Stimulated activated CD8-positive, alpha-beta memory T cell treated with anti-CD3 and anti-CD28 coated beads, Interleukin-12 subunit alpha, Interleukin-12 subunit beta, amount 100 ng/mL, for 24 hours (primary cell): ENCODE results near the gene TPST2.

Experiments
- DNase-seq: peaks from one replicate; pipeline ENCODE4 v3.0.0-alpha.2; 2020; ENCODE audit errors: extremely low read depth

The TPST2 gene

GRCh38 chr22:26555478-26555877 is 34.5 kb downstream of the TPST2 start:
- no peak for DNase-seq

DNA sequence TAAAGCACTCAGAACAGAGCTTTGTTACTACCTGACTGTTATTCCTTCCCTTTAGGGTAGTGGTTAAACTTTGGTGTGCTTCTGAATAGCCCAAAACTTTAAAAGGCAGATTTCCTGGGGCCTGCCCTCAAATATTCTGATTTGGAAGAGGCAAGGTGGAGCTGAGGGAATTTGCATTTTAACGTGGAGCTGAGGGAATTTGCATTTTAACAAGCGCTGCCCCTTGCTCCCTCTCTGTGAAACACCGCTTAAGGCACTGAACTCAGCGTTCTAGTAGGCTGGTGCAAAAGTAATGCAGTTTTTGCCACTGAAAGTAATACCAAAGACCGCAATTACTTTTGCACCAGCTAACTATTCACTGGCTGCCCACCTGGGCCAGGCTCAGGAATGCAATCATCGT is 35.0 kb downstream of the TPST2 start:
- DNase-seq, result no peak

DNA sequence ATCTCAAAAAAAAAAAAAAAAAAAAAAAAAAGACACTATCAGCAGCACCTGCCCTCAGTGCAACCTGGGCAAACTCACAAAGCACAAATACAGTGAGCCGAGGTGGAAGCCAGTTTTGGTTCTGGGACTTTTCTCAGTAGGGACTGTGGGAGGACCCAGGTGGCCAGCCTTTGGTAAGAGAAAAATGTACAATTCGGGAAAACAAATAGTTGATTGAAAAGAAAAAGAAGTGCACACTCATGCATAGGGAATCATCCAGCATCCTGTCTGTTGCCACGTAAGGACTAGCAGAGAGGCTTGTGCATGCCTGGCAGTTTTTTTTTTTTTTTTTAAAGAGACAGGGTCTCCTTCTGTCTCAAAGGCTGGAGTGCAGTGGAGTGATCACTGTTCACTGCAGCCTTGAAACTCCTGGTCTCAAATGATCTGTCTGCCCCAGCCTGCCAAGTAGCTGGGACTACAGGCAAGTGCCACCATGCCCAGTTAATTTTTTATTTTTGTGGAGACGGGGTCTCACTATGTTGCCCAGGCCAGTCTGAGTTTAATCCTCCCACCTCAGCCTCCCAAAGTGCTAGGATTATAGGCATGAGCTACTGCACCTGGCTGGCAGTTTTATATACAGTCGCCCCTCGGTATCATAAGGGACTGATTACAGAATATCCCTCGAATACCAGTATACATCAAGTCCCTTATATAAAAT is 36.7 kb downstream of the TPST2 start:
- DNase-seq, result no peak

DNA sequence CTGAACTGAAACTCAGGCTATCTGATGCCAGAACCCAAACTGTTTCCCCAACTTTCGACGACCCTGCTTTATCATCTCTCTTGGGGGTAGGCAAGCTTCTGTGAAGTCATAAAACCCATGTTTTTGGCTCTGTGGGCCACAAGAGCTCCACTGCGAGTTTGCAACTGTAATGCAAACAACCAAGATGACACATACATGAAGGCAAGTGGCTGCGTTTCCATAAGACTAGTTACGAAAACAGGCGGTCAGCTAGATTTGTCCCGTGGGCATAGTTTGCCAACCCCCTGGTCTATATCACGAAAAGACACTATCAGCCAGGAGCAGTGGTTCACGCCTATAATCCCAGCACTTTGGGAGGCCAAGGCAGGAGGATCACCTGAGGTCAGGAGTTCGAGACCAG is 37.5 kb downstream of the TPST2 start:
- DNase-seq, result no peak

DNA sequence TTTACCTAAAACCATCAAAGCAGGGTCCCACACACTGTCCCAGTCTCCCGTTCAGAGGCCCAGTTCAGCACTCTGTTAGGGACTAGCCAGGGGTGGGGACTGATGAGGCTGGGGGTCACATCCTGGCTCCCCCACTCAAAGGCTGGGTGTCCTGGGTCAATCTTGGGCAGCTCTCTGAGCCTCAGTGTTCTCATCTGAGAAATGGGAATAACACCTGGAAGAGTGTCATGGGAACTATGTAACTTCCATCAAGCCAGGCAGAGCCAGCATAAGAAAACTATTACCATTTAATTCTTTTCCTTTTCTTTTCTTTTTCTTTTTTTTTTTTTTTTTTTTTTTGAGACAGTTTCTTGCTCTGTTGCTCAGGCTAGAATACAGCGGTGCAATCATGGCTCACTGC is 38.4 kb downstream of the TPST2 start:
- no peak for DNase-seq

DNA sequence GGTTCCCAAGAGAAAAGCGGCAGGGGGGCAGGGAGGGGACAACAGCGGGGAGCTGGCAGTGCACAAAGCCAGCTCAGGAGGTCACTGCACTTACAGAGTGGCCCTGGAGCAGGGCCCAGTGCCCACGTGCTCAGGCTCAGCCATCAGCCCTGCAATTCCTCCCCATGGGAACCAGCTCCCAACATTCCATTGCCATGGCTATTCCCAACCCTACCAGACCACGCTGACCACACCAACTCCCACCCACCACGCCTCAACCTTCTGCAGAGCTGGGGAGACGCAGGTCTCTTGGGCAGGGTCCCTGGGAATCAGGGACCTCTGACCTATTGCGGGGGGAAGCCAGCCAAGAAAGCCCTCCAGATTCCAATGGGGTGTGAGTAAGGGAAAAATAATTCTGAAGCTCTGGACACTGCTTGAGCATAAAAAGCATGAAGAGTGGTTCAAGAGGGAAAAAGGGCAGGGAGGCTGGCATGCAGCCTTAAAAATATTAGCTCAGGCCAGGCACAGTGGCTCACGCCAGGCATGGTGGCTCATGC is 39.4 kb downstream of the TPST2 start:
- no peak for DNase-seq

DNA sequence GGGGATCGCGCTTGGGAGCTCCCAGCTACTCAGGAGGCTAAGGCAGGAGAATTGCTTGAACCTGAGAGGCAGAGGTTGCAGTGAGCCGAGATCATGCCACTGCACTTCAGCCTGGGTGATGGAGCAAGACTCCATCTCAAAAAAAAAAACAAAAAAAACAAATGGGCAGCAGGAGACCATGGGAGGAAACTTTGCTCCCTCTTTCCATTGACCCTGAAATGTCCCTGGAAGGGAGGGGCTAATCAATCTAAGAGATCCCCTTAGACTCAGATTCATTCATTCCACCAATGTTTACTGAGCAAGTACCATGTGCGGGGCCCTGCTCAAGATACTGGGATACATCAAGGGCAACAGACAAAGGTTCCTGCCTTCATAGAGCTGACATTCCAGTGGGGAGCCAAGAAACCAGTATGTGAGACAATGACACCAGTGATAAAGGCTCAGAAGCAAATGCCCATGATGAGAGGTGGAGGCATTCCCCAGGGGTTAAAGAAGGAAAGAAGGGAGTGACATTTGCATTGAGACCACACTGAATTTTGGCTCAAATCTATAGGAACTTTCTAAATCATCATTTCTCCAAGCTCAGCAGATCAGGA is 39.9 kb downstream of the TPST2 start:
- no peak for DNase-seq

DNA sequence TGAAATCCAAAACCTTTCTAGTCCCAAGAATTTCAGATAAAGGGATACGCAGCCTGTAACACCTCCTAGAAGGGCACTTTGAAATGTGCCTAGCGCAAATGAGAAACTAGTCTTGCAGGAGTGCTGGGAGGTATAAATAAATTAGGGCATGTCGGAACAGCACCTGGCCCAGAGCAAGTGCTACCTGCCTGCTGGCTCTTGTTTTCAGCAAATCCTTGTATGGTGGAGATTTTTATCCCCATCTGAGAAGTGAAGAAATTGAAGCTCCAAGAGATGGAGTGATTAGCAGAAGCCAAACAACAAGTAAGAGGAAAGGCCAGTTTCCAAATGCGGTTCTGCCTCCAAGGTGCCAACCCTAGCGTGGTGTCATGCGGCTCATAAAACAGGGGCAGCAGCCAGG is 40.9 kb downstream of the TPST2 start:
- DNase-seq, result no peak

- DNase-seq, result no peak
Observed at GRCh38 chr22:26548303-26548702, 41.6 kb downstream of the TPST2 start.

DNA sequence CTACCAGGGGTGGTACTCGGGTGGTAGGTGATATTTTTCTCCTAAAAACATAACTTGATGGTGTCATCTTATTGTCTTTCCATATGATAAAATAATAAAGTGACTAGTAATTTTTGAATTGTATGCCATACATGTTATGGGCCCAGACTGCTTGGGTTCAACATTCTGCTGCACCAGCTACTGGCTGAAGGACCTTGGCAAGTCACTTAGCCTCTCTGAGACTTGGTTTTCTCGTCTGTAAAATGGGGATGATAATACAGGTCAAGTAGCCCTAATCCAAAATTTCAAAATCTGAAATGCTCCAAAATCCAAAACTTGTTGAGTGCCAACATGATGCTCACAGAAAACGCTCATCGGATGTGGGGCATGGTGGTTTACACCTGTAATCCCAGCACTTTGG is 42.1 kb downstream of the TPST2 start:
- DNase-seq, result no peak

GRCh38 chr22:26547426-26547825 is 42.5 kb downstream of the TPST2 start:
- peak; percentile 20 for DNase-seq

- DNase-seq, result no peak
Observed at GRCh38 chr22:26546282-26546681, 43.6 kb downstream of the TPST2 start.

GRCh38 chr22:26545827-26546226 is 44.1 kb downstream of the TPST2 start:
- DNase-seq, result no peak

- no peak for DNase-seq
Observed at GRCh38 chr22:26545385-26545784, 44.5 kb downstream of the TPST2 start.

DNA sequence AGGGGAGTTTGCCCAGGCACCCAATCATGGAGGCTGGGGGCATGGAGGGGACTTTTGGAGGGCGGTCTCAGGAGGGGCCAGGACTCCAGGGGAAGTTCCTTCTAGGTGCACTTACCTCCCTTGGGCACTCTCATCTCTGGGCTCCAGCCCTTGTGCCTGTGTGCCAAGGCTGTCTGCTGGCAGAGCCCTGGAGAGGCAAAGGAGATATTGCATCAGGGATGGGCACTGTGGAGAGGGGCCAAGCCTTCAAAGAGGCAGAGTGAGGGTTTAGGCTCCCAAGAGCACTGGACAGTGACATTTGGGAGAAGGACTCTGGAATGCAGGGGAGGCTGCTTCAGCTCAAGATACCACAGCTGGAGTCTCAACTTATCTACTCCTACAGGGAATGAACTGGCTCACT is 45.4 kb downstream of the TPST2 start:
- no peak for DNase-seq

DNA sequence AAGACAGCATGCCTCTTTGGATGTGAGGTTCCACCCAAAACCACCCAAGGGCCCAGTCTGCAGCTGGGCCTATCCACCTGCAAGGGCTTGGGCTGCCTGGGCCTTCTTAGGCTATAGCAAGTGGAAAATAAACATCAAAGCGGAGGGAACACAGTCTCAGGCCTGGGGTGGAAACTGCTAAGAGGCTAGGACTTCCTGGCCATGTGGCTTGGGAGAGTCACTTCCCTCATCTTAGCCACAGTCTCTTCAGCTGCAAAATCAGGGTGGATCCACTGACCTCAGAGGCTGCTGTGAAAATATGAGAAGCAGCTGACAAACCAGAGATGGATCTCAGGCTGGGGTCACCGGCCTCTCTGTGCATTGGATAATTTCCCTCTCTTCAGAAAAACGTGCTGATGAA is 47.1 kb downstream of the TPST2 start:
- no peak for DNase-seq

GRCh38 chr22:26541167-26541819 is 48.6 kb downstream of the TPST2 start:
- DNase-seq, result no peak

DNA sequence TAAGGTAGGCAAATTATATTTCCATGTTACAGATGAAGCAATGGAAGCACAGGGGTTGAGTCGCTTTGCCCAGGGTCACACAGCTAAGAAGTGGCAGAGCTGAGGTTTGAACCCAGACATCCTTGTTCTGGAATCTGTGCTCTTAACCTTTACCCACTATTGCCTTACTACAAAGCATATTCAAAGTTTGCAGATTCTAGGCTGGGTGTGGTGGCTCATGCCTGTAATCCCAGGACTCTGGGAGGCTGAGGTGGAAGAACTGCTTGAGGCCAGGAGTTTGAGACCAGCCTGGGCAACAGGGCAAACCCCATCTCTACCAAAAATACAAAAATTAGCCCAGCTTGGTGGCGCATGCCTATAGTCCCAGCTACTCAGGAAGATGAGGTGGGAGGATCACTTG is 49.8 kb downstream of the TPST2 start:
- no peak for DNase-seq

DNA sequence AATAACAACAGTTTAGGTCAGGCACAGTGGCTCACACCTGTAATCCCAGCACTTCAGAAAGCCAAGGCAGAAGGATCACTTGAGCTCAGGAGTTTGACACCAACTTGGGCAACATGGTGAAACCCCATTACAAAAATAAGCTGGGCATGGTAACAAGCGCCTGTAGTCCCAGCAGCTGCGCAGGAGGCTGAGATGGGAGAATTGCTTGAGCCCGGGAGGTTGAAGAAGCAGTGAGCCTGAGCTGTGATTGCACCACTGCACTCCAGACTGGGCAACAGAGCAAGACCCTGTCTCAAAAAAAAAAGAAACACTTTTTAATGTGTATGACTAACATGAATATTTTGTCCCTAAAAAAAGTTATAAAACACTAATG is 53.2 kb downstream of the TPST2 start:
- DNase-seq, result no peak

DNA sequence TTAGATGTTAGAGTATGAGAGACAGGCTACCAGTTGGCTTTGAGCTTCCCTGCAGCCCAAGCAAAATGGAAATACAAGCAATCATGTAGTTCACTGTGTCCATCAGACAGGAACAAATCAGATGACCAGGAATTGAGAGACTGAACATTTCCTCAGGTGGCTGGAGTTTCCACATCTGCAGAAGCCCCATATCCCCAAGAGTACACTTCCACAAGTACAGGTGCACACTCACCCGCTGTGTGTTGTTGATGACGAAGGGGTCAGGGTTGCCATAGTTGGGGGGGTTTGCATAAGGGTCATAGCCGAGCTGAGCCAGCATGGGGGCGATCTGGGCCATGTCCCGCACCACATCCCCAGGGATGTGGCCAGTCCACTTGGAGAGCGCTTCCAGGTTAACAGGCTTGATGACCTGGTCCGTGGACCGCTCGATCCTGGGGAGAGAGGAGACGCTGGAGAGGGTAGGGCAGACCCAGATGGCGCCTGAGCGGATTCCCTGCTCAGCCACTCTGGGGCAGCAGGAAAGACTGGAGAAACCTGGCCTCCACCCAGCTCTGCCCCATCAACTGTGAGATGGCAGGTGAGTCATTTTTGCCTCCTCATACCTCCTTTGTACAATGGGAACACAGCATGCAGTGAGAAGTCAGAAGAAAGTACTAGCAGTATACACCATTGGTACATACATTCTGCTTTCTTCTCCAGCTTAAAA is 53.7 kb downstream of the TPST2 start:
- DNase-seq, result no peak

DNA sequence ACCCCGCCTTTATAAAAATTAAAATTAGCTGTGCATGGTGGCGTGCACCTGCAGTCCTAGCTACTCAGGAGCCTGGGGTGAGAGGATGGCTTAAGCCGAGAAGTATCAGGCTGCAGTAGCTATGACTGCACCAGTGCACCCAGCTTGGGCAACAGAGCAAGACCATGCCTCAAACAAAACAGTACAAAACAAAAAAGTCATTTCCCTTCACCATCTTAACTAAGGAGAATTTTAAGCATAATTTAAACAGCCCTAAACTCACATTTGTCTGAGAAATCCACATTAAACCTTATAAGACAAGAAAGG is 54.4 kb downstream of the TPST2 start:
- no peak for DNase-seq

DNA sequence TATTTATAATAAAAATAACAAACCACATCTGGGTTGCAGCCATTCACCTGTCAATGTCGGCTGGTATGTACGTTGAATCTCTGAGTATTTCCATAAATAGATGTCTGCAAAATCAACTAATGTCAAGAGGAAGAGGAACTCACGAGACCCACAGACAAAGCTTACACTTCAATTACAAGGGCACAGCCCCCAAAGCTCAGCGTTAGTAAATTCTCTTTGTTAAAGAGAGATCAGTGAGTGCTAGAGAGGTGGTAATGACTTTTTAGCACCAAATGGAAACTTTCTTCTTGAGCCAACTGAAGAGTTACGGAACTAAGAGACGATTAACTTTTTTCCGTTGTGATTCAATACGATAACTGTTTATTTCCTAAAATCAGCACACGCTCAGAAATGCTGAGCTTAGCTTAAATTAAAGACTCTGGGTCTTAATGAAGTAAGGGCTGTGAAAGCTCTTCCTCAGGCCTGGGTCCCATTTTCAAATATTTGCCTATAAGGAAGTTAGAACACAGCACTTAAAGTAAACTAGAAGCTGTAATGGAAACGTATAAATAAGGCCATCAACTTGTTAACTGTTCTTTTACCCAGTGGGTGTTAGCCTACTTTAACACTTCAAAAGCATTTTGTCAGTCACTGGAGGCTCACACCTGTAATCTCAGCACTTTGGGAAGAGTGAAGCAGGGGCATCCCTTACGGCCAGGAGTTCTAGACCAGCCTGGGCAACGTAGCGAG is 54.9 kb downstream of the TPST2 start:
- DNase-seq, result no peak
